Measurements from ENCODE around the gene AQP3.
"Not testable (repeated sequence)": the region's sequence is repeated elsewhere in the genome, so short reads cannot be mapped to it uniquely, and the experiment has no call there.

Gene AQP3

GRCh38 chr9:33465096-33465495 lies 17.7 kb upstream of the AQP3 start:
- no peak for DNase-seq (ENCODE audit: low spot score)

GRCh38 chr9:33464045-33464636 lies 16.7 kb upstream of the AQP3 start:
- DNase-seq (ENCODE audit: low spot score), result no peak

- DNase-seq (ENCODE audit: low spot score), result no peak
Observed at GRCh38 chr9:33463151-33463550, 15.8 kb upstream of the AQP3 start.

- no peak for DNase-seq (ENCODE audit: low spot score)
Observed at GRCh38 chr9:33461492-33461891, 14.1 kb upstream of the AQP3 start.

- DNase-seq (ENCODE audit: low spot score), result no peak
Observed at GRCh38 chr9:33460854-33461253, 13.5 kb upstream of the AQP3 start.

- no peak for DNase-seq (ENCODE audit: low spot score)
Observed at GRCh38 chr9:33459115-33459514, 11.7 kb upstream of the AQP3 start.

- no peak for DNase-seq (ENCODE audit: low spot score)
Observed at GRCh38 chr9:33458444-33458843, 11.1 kb upstream of the AQP3 start.

- no peak for DNase-seq (ENCODE audit: low spot score)
Observed at GRCh38 chr9:33455945-33456344, 8.6 kb upstream of the AQP3 start.

GRCh38 chr9:33455456-33455855 lies 8.1 kb upstream of the AQP3 start:
- not testable (repeated sequence) for DNase-seq (ENCODE audit: low spot score)

- DNase-seq (ENCODE audit: low spot score), result not testable (repeated sequence)
Observed at GRCh38 chr9:33454661-33455026, 7.3 kb upstream of the AQP3 start.

GRCh38 chr9:33453999-33454660 lies 6.7 kb upstream of the AQP3 start:
- no peak for DNase-seq (ENCODE audit: low spot score)

GRCh38 chr9:33453286-33453860 lies 6.0 kb upstream of the AQP3 start:
- DNase-seq (ENCODE audit: low spot score), result no peak

GRCh38 chr9:33452828-33453271 lies 5.5 kb upstream of the AQP3 start:
- DNase-seq (ENCODE audit: low spot score), result no peak

GRCh38 chr9:33450621-33451146 lies 3.3 kb upstream of the AQP3 start:
- DNase-seq (ENCODE audit: low spot score), result no peak

- no peak for DNase-seq (ENCODE audit: low spot score)
Observed at GRCh38 chr9:33449715-33450114, 2.3 kb upstream of the AQP3 start.

GRCh38 chr9:33447799-33448553 lies 583 bp upstream of the AQP3 start:
- no peak for DNase-seq (ENCODE audit: low spot score)

- DNase-seq (ENCODE audit: low spot score), result no peak
Observed at GRCh38 chr9:33446240-33446945, 1.0 kb downstream of the AQP3 start.

- no peak for DNase-seq (ENCODE audit: low spot score)
Observed at GRCh38 chr9:33445389-33446239, 1.8 kb downstream of the AQP3 start.

- no peak for DNase-seq (ENCODE audit: low spot score)
Observed at GRCh38 chr9:33443464-33444154, 3.8 kb downstream of the AQP3 start.

GRCh38 chr9:33443047-33443446 lies 4.3 kb downstream of the AQP3 start:
- no peak for DNase-seq (ENCODE audit: low spot score)
